GM20000 (cell line): Measurements from ENCODE around the gene C4orf50.

Source experiments
- DNase-seq: peaks from one replicate; pipeline ENCODE4 v3.0.0; 2012; ENCODE audit warnings: low spot score
- TF ChIP-seq, protein P1 (sequence below): IDR thresholded peaks from 2 replicates; pipeline ENCODE4 v1.5.1; 2012; ENCODE audit warnings: mild to moderate bottlenecking, control low read depth; ENCODE audit errors: extremely low read depth, missing control alignments

Gene C4orf50

DNA sequence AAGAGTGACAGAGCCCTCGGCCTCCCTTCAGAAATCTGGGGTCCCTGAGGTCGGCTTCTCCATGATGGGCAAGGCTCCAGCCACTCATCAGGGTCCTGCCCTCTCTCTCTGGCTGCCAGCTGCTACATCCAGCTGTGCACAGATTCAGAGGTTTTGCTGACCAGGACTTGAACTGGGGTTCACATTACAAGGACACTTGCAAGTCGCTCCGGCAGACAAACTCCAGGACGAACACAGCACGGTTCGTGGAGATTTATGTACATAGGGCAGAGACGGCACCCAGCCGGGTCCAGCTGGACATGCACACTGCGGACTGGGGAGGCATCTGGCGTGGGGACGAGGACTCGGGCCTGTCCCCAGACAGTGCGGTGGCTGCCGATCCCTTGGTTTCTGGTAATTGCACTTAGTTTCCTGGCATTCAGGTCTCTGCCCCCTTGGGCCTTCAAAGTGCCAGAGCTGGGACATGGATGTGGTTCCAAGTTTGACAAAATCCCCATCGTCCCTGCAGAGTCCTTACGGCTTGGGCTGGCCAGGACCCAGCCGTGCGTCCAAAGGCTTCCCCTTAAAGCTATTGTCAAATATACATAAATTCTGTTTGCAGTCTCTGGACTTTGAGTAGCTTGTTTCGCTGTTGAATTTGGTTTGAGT is 6.2 kb upstream of the C4orf50 start:
- DNase-seq: no peak
- TF ChIP-seq, protein P1, sequence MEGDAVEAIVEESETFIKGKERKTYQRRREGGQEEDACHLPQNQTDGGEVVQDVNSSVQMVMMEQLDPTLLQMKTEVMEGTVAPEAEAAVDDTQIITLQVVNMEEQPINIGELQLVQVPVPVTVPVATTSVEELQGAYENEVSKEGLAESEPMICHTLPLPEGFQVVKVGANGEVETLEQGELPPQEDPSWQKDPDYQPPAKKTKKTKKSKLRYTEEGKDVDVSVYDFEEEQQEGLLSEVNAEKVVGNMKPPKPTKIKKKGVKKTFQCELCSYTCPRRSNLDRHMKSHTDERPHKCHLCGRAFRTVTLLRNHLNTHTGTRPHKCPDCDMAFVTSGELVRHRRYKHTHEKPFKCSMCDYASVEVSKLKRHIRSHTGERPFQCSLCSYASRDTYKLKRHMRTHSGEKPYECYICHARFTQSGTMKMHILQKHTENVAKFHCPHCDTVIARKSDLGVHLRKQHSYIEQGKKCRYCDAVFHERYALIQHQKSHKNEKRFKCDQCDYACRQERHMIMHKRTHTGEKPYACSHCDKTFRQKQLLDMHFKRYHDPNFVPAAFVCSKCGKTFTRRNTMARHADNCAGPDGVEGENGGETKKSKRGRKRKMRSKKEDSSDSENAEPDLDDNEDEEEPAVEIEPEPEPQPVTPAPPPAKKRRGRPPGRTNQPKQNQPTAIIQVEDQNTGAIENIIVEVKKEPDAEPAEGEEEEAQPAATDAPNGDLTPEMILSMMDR: no peak

DNA sequence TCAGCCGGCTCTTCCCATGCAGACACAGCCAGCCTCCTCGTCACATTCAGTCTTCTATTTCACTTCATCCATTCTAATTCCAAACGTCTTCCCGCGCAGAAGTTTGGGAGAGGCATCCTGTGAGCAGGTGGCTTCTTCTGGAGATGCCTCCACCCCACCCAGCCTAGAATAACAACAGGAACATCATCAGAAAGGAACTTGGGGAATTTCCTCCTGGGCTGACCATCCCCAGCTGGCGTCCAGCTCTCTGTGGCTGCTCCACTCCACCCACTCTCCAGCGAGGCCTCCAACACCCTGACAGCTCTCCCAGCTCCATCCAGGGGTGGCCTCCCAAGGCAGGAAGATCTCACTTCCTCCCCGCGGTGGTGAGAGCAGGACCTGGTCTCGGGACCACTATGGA is 5.5 kb upstream of the C4orf50 start:
- TF ChIP-seq, protein P1: no peak
- DNase-seq: no peak

DNA sequence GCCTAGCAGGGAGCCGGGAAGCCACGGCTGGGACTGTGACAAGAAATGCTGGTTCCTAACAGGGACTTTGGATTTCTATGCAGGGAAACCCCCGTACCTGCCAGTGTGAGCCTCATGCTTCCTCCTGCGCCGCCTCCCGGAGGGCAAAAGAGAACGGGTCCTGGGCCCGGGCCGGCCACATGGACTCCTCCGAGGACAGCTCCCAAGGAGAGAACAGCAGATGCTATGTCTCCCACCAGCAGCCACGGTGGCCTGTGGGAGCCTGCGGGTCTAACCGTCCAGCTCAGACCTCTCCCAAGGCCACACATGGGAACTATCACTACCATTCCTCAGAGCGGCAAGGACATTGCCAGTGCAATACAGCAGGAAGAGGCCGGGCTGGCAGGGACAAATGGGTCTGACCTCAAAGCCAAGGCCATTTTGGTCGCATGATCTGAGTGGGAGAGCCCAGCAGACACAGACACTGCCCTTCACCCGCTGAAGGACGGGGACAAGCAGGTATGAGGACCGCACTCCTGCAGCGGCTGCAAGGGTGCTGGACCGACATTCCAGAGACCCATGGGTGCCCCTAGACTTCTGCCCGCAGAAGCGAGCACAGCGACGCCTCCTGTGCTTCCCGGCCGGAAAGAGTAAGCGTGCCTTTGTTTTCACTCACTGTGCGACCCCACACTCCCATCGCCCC is 4.5 kb upstream of the C4orf50 start:
- TF ChIP-seq, protein P1: no peak
- DNase-seq: no peak

DNA sequence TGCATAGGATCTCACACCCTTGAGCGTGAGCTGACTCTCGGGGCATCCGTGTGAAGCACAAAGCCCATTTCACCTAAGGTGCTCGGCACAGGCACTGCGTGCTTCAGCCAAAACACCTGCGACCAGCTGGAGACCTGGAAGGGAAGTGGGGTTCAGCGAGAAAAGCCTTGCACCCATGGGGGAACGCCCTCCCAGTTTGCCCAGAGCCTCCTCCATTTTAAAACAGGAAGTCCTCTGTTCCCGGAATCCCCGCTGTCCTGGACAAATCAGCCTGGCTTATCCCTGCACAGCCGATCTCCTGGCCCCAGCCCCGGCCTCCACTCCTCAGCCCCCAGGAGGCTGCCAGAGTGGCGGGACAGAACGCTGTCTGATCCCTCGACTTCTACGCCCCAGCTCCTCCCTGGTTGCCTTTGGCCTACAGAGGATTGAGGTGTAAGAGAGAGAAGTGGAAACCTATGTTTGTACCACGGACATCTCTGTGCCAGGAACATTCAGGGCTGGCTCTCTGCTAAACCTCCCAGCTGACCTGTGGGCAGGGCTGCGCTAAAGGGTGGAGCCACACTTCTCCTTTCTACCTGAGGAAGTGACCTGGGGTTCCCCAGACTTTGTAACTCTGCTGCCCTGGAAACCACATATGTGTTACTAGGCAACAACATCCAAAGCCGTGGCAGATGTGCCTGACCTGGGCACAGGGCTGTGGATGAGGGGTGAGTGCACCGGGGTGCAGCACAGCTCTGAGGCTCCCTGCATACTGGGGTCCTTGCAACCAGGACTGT is 3.8 kb upstream of the C4orf50 start:
- TF ChIP-seq, protein P1: no peak
- no peak for DNase-seq

DNA sequence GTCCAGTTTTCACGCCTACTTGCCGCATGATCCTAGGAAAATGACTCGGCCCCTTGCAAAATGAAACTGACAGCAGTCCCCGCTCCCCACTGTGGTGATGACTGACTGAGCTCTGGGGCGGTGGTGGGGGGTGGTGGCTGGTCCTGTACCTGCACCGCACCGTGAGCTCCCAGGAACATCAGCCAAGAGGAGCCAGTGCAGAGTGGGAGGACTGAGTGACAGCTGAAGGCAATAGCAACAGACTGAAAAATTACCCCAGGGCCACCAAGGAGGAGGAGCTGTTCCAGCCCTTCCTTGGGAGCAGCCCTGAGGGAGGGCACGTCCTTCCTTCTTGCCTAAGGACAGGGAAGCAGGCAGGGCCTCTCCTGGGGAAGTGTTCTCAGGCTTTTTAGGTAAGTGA is 2.4 kb upstream of the C4orf50 start:
- TF ChIP-seq, protein P1: no peak
- no peak for DNase-seq

DNA sequence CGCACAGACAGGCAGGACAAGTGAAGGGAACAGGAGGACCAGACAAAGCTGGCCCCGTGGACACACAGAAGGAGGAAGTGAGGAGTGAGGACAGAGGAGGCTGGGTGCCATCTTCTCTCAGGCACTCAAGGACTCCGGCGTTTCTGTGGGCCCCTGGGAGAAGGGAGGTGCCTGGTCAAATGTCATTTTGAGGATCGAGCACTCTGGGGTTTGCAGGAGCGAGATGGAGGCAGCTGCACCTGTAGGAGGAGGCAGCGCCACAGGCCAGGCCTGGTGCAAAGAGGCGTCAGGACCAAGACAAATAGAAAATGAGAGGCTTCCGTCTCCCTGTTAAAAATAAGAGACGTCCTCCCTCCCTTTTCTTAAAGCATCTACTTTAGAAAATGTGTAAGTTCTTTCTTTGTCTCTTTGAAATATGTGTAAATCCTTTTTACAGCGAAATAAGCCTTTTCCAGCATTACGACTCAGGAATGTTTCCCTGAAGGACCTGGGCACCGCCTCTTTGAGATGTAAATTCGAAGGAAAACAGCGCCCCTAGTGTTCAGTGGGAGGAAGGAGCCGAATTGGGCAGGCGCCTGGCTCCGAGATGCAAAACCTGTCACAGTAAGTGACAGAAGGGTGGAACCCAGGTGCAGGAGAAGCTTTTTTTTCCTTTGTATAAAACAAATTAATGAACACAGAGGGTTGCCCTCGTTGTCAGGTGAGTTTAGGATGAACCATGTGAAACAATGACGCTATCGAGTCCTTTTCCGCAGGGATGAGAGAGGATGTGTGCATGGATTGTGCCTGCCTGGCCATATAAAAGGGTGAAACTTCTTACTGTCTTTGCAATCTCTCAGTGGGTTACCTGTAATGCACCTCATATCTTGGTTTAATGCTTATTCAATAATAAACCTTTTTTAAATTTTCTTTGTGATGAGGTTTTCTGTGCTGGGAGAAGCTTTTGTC is 1.4 kb upstream of the C4orf50 start:
- TF ChIP-seq, protein P1: peak; percentile 92
- DNase-seq: peak; percentile 73
